HEK293T (cell line): ENCODE measurements around the gene ISOC1.

Experiments used
- CTCF ChIA-PET: fragments of 350-600 bp; formaldehyde crosslinking; extraction: SDS; loops from one replicate; lab custom pipeline; 2021; ENCODE audit warnings: antibody characterized with exemption, inconsistent platforms; lab: Yijun Ruan, JAX
- POLR2A ChIA-PET: fragments of 350-600 bp; formaldehyde crosslinking; extraction: SDS; loops from one replicate; lab custom pipeline; 2020; ENCODE audit warnings: antibody characterized with exemption, inconsistent platforms; lab: Yijun Ruan, JAX
- DNase-seq: peaks from one replicate; pipeline ENCODE4 v3.0.0; 2012; ENCODE audit warnings: mixed read lengths; ENCODE audit errors: extremely low spot score
- ARNT ChIP-seq: fragments of 450-650 bp; IDR thresholded peaks from 2 replicates; pipeline ENCODE4 v1.6.1; 2017; ENCODE audit warnings: mild to moderate bottlenecking
- BHLHE40 ChIP-seq: fragments of 450-650 bp; IDR thresholded peaks from 2 replicates; pipeline ENCODE4 v1.6.1; 2016; ENCODE audit warnings: mild to moderate bottlenecking, moderate library complexity, borderline replicate concordance
- CTBP1 ChIP-seq: fragments of 450-650 bp; IDR thresholded peaks from 2 replicates; pipeline ENCODE4 v1.6.1; 2016; ENCODE audit warnings: borderline replicate concordance
- ELF4 ChIP-seq: fragments of 450-650 bp; IDR thresholded peaks from 2 replicates; pipeline ENCODE4 v1.6.1; 2017; ENCODE audit warnings: antibody characterized with exemption
- FOXA1 ChIP-seq: fragments of 450-650 bp; IDR thresholded peaks from 2 replicates; pipeline ENCODE4 v1.6.1; 2016; ENCODE audit warnings: mild to moderate bottlenecking
- FOXK2 ChIP-seq: fragments of 450-650 bp; IDR thresholded peaks from 2 replicates; pipeline ENCODE4 v1.6.1; 2016; ENCODE audit warnings: mild to moderate bottlenecking
- FOXM1 ChIP-seq: fragments of 450-650 bp; IDR thresholded peaks from 2 replicates; pipeline ENCODE4 v1.6.1; 2017; ENCODE audit warnings: mild to moderate bottlenecking, borderline replicate concordance
- HDGF ChIP-seq: fragments of 450-650 bp; IDR thresholded peaks from 2 replicates; pipeline ENCODE4 v1.6.1; 2017; ENCODE audit warnings: antibody characterized with exemption, borderline replicate concordance
- L3MBTL2 ChIP-seq: fragments of 450-650 bp; conservative IDR thresholded peaks from 2 replicates; pipeline ENCODE4 v1.6.1; 2016; ENCODE audit warnings: mild to moderate bottlenecking
- LEF1 ChIP-seq: fragments of 450-650 bp; IDR thresholded peaks from 2 replicates; pipeline ENCODE4 v1.6.1; 2017; ENCODE audit warnings: mild to moderate bottlenecking, borderline replicate concordance
- NFRKB ChIP-seq: fragments of 450-650 bp; IDR thresholded peaks from 2 replicates; pipeline ENCODE4 v1.6.1; 2016; ENCODE audit warnings: mild to moderate bottlenecking, moderate library complexity
- PKNOX1 ChIP-seq: fragments of 450-650 bp; IDR thresholded peaks from 2 replicates; pipeline ENCODE4 v1.6.1; 2016
- SP1 ChIP-seq: fragments of 450-650 bp; IDR thresholded peaks from 2 replicates; pipeline ENCODE4 v1.6.1; 2017
- SUZ12 ChIP-seq: fragments of 450-650 bp; IDR thresholded peaks from 2 replicates; pipeline ENCODE4 v1.6.1; 2016; ENCODE audit warnings: mild to moderate bottlenecking
- TARDBP ChIP-seq: fragments of 450-650 bp; IDR thresholded peaks from 2 replicates; pipeline ENCODE4 v1.6.1; 2016
- ZNF384 ChIP-seq: fragments of 450-650 bp; IDR thresholded peaks from 2 replicates; pipeline ENCODE4 v1.6.1; 2016

Gene ISOC1

GRCh38 chr5:129074903-129075302 is 19.6 kb upstream of the ISOC1 start:
- TF ChIP-seq SP1 = no peak
- TF ChIP-seq BHLHE40 = no peak
- no peak for TF ChIP-seq FOXA1
- TF ChIP-seq SUZ12 = no peak
- POLR2A ChIA-PET = no interaction called here
- no peak for DNase-seq
- CTCF ChIA-PET = no interaction called here

GRCh38 chr5:129077433-129078075 is 17.0 kb upstream of the ISOC1 start:
- ChIA-PET POLR2A (interaction anchor here (1.1 kb wide), 1 partner anchor 17 kb away, joined by 3 read pairs; the partner anchor contains the start of gene ISOC1), CTCF (no interaction called here)
- DNase-seq = no peak
- TF ChIP-seq PKNOX1 (no peak), NFRKB (no peak), LEF1 (no peak), FOXM1 (no peak), FOXA1 (no peak), CTBP1 (no peak), TARDBP (no peak), HDGF (no peak), BHLHE40 (no peak), SUZ12 (no peak), ZNF384 (no peak), FOXK2 (no peak), ELF4 (no peak), ARNT (no peak), L3MBTL2 (no peak), SP1 (no peak)

- DNase-seq = no peak
Measured at GRCh38 chr5:129078247-129078646, 16.3 kb upstream of the ISOC1 start.

GRCh38 chr5:129078660-129079059 is 15.9 kb upstream of the ISOC1 start:
- DNase-seq = no peak
- POLR2A ChIA-PET = no interaction called here
- TF ChIP-seq NFRKB = no peak
- TF ChIP-seq FOXA1 = no peak
- no peak for TF ChIP-seq FOXM1
- TF ChIP-seq TARDBP = no peak
- no peak for TF ChIP-seq BHLHE40
- no peak for TF ChIP-seq SUZ12
- no peak for TF ChIP-seq HDGF
- no peak for TF ChIP-seq SP1
- no peak for TF ChIP-seq ELF4
- no peak for TF ChIP-seq FOXK2
- no peak for TF ChIP-seq ZNF384
- no peak for TF ChIP-seq LEF1
- no peak for TF ChIP-seq L3MBTL2
- no peak for TF ChIP-seq PKNOX1
- TF ChIP-seq CTBP1 = no peak
- no peak for TF ChIP-seq ARNT
- CTCF ChIA-PET = no interaction called here

More at GRCh38 chr5:129078247-129078646, 16.3 kb upstream of the ISOC1 start:
- TF ChIP-seq TARDBP = no peak
- no peak for TF ChIP-seq LEF1
- no peak for TF ChIP-seq FOXA1
- no peak for TF ChIP-seq L3MBTL2
- TF ChIP-seq ZNF384 = no peak
- no peak for TF ChIP-seq NFRKB
- TF ChIP-seq ELF4 = no peak
- TF ChIP-seq FOXM1 = no peak
- TF ChIP-seq PKNOX1 = no peak
- no peak for TF ChIP-seq CTBP1
- TF ChIP-seq BHLHE40 = no peak
- TF ChIP-seq SP1 = no peak
- POLR2A ChIA-PET = interaction anchor here (1.1 kb wide), 1 partner anchor 16 kb away, joined by 3 read pairs; the partner anchor contains the start of gene ISOC1
- CTCF ChIA-PET = no interaction called here

DNA sequence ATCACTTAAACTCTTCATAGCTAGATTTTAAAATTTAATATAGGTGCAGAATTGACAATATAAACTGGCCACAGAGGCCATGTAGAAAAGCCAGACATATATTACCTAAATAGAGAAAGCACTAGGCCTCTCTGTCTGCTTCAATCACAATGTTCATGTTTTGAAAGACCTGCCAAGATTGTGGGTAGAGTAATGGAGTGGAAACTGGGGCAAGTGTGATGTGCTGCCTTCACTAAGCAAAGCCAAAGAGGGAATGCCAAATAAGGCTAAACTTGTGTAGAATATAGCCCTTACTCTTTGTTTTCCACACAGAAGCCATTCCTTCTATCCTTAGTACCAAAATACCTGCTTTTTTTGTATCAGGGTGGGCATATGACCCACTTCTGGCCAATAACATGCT is 15.1 kb upstream of the ISOC1 start:
- CTCF ChIA-PET = no interaction called here
- no peak for TF ChIP-seq SUZ12
- no peak for TF ChIP-seq HDGF
- TF ChIP-seq SP1 = no peak
- no peak for TF ChIP-seq BHLHE40
- TF ChIP-seq L3MBTL2 = no peak
- POLR2A ChIA-PET = interaction anchor here (1.0 kb wide), 1 partner anchor 15 kb away, joined by 3 read pairs; the partner anchor contains the start of gene ISOC1
- DNase-seq = no peak

- no peak for DNase-seq
- ChIA-PET CTCF (interaction anchor here (0.6 kb wide), 1 partner anchor 1960 kb away, joined by 4 read pairs; no protein-coding TSS in a partner anchor), POLR2A (no interaction called here)
- TF ChIP-seq TARDBP (no peak), L3MBTL2 (0 out of 2 replicates have a peak, but pooled peaks have one; percentile 35), CTBP1 (no peak)
Measured at GRCh38 chr5:129080766-129081165, 13.8 kb upstream of the ISOC1 start.
